Activated naive CD8-positive, alpha-beta T cell treated with anti-CD3 and anti-CD28 coated beads, Interleukin-2, amount 50 U/mL, for 24 hours (primary cell): ENCODE results near the gene SDC4.

Source experiments
- ATAC-seq: fragments of 150-1000 bp; cut with Tn5 transposase; one replicate; pipeline ENCODE4 v1.10.0; 2021
- DNase-seq: peaks from one replicate; pipeline ENCODE4 v3.0.0; 2021
- H3K27ac Mint-ChIP-seq: one replicate; pipeline ENCODE4 v1.8.0; 2021; ENCODE audit warnings: mild to moderate bottlenecking, mixed read lengths
- H3K27me3 Mint-ChIP-seq: one replicate; pipeline ENCODE4 v1.8.0; 2021; ENCODE audit warnings: mixed read lengths
- H3K36me3 Mint-ChIP-seq: one replicate; pipeline ENCODE4 v1.8.0; 2021; ENCODE audit warnings: low read depth, mixed read lengths
- H3K4me1 Mint-ChIP-seq: one replicate; pipeline ENCODE4 v1.8.0; 2021; ENCODE audit warnings: mixed read lengths
- H3K4me3 Mint-ChIP-seq: one replicate; pipeline ENCODE4 v1.8.0; 2021; ENCODE audit warnings: mild to moderate bottlenecking, moderate library complexity, mixed read lengths
- H3K9me3 Mint-ChIP-seq: one replicate; pipeline ENCODE4 v1.8.0; 2021; ENCODE audit warnings: mixed read lengths

The SDC4 gene

DNA sequence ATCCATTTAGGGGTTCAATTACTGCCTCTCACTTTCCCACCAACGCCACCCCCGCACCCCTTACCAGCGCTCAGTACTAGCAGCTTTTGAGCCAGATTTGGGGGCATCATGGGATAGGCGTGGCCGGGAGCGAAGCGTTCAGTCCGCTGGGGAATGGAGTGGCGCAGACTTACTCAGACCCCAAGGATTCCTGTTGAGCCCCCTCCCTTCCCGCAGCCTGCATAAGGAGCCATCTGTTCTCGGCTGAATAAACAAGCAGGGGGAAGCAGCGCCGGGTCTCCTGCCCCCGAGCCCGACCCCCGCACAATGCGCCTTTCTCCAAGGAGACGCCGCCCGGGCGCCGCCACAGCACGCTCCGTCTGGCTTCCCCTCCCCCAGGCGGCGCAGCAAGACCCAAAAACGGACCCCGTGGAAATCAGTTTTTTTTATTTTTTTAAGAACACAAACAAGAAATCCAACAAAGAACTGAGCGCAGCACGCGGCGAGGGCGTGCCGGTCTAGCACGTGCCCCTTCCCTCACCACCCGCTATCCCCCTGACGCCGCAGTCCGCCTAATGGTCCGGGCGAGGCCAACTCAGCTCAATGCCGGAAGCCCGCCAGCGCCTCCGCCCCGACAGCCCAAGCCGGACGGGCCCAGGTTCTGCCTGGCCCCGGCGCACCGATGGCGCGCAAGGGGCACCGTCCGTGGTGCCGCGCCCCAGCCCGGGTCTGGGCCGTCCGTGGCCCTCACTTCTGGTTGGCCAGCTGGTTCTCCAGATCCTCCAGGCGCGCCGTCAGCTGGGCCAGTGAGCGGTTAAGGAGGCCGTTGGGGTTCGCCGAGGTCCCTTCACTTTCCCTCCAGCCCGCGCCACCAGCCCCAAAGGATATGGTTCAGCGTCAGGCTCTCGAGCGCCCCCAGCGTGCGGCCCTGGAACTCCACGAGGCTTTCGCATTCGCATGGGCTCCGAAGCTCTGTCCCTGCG is 54.9 kb downstream of the SDC4 start:
- no peak overlapping the region for H3K27ac Mint-ChIP-seq
- H3K4me1 Mint-ChIP-seq, result peaks cover 8% of the 10 kb centered on the region
- DNase-seq (peak; percentile 93), ATAC-seq (peak; percentile 81)
- peaks cover 36% of the 10 kb centered on the region for H3K27me3 Mint-ChIP-seq
- no peaks in the 10 kb centered on the region for H3K36me3 Mint-ChIP-seq
- peak overlapping the region; percentile 70 for H3K4me3 Mint-ChIP-seq
- no peaks in the 10 kb centered on the region for H3K9me3 Mint-ChIP-seq

DNA sequence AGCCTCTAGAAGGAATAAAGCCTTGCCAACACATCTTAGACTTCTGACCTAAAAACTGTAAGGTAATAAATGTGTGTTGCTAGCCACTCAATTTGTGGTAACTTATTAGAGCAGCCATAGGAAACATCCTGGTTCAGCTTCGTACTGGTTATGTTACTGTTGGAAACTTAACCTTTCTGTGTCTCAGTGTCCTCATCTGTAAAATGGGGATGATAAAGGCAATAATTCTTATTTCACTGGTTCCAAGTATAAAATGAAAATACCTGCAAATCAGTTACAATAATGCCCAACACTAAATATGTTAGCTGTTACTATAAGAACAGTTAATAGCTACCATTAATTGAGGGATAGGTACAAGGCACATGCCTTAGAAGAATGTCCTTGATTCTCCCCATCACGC is 55.9 kb downstream of the SDC4 start:
- Mint-ChIP-seq H3K27ac (no peak overlapping the region), H3K4me3 (no peak overlapping the region), H3K36me3 (no peaks in the 10 kb centered on the region), H3K9me3 (no peaks in the 10 kb centered on the region), H3K4me1 (peaks cover 8% of the 10 kb centered on the region), H3K27me3 (peaks cover 38% of the 10 kb centered on the region)
- ATAC-seq (no peak), DNase-seq (no peak)

DNA sequence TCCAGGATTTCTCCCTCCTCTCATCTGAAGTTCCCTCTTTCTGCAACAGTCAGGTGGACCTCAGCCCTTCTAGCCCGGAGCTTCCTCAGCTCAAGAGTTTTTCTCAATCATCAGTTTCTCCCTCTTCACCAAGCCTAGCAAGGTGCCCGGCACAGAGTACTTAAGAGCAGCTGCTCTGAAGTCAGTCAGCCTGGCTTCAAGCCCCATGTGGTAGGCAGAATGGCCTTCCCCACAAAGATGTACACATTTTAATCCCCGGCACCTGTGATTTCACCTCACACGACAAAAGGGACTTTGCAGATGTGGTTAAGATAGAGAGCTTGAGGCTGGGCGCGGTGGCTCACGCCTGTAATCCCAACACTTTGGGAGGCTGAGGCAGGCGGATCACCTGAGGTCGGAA is 56.7 kb downstream of the SDC4 start:
- ATAC-seq, result no peak
- Mint-ChIP-seq H3K36me3 (no peaks in the 10 kb centered on the region), H3K27me3 (peaks cover 38% of the 10 kb centered on the region), H3K4me3 (no peak overlapping the region), H3K4me1 (peaks cover 8% of the 10 kb centered on the region), H3K9me3 (no peaks in the 10 kb centered on the region), H3K27ac (no peak overlapping the region)
- DNase-seq, result no peak

DNA sequence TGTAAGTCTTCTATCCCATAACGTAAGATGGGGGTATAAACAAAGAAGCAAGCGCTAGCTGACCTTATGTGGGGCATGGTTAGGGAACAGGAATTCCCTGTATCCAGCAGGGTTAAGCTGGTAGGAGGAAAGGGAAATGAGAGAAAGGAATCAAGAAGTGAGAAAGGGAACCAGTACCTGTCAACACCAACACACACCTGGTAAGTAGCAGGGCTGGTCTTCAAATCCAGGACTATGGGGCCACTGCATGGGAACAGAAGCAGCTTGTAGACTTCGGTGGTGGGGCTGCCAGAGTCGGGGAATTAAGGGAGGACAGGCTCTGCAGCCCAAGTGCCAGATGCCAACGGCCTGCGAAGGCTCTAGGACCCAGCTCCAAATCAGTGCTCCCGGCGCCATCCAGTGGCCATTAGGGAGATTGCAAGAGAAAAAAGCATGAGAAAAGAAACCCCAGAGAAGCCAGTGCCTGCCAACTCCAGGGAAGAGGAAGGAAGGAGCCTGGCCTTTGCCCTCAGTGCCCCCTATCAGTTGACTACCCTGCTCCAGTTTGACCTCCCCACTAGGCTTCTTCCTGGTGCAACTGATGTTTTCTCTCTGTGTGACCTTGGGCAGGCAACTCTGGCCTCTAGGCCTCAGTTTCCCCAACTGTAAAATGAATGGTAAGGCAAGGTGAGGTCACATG is 57.4 kb downstream of the SDC4 start:
- peaks cover 33% of the 10 kb centered on the region for H3K27me3 Mint-ChIP-seq
- H3K9me3 Mint-ChIP-seq, result no peaks in the 10 kb centered on the region
- no peaks in the 10 kb centered on the region for H3K36me3 Mint-ChIP-seq

DNA sequence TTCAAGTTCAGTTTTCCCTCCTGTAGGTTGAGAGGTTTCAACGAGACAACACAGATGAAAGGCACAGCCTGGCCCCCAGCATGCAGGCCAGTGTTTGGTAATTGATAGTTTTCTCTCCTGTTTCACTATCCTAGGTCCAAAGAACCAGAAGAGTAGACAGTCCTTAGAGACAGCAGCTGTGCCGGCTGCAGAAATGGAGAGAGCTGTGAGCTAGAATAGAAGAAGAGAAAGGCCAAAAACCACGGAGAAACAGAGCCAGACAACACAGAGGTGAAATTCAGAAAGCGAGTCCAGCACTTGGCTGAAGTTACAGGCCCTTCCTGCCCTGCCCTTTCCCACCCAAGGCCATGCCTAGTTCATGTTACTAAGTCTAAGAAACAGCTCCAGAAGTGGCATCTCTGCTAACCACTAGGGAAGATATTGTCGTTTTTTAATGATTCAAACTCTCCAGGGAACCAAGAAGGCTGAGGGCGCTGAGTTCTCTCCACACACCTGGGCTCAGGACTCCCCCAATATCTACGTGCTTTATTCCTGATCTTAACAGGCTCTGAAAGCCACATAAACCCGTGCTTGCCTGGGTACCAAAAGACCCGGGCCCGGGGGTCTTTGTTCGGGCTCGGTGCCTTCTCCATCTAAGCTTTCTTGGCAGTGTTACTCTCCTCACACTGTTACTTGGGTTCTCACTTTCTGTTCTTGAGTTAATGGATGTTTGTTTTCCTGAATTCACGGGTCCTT is 58.1 kb downstream of the SDC4 start:
- ATAC-seq (no peak), DNase-seq (no peak)
- Mint-ChIP-seq H3K27me3 (peaks cover 33% of the 10 kb centered on the region), H3K9me3 (no peaks in the 10 kb centered on the region), H3K36me3 (no peaks in the 10 kb centered on the region), H3K27ac (no peak overlapping the region), H3K4me3 (no peak overlapping the region), H3K4me1 (peaks cover 8% of the 10 kb centered on the region)

More for the DNA sequence above, 57.4 kb downstream of the SDC4 start:
- peak; percentile 74 for DNase-seq
- Mint-ChIP-seq H3K4me3 (no peak overlapping the region), H3K27ac (no peak overlapping the region), H3K4me1 (peaks cover 8% of the 10 kb centered on the region)
- ATAC-seq, result peak; percentile 48

DNA sequence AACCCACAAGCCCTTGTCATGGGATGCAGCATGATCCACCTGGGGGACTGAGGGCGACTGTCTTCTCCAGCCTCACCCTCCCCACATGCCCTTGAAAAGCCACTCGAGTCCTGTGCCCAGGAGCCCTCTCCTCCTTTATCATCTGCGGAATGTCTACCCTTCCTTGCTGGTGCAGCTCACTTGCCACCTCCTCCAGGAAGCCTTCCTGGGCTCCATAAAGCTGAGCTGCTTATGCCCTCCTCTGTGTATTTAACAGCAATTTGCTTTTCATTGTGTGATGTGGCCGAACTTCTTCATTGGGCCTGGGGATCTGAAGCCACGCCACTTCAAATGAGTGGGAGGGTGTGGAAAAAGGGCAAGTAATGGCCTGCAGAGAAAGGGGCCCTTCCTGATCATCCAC is 59.4 kb downstream of the SDC4 start:
- ATAC-seq (no peak), DNase-seq (no peak)
- H3K36me3 Mint-ChIP-seq, result no peaks in the 10 kb centered on the region
- H3K9me3 Mint-ChIP-seq, result no peaks in the 10 kb centered on the region
- H3K4me3 Mint-ChIP-seq, result no peak overlapping the region
- H3K4me1 Mint-ChIP-seq, result peaks cover 5% of the 10 kb centered on the region
- peaks cover 28% of the 10 kb centered on the region for H3K27me3 Mint-ChIP-seq
- no peak overlapping the region for H3K27ac Mint-ChIP-seq

DNA sequence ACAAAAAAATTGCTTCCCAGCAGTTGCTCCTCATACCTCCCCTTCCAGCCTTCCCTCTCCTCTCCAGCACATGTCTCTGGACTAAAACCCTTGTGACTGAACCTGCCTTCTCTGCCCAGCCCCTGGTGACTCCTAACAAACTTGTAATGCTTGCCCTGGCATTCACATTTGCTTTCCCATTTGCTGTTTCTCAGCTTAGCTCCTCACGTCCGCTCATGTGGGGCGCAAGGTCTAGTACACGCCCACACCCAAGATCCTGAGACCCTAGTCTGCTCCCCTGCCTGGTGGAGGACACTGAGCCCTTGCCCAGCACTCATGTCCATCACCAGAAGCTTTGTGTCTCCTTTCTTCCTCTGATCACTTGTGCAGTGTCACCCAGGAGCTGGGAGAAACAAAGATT is 59.8 kb downstream of the SDC4 start:
- DNase-seq (no peak), ATAC-seq (no peak)
- Mint-ChIP-seq H3K27me3 (peaks cover 26% of the 10 kb centered on the region), H3K4me3 (no peak overlapping the region), H3K9me3 (no peaks in the 10 kb centered on the region), H3K4me1 (peaks cover 3% of the 10 kb centered on the region), H3K36me3 (no peaks in the 10 kb centered on the region), H3K27ac (no peak overlapping the region)

DNA sequence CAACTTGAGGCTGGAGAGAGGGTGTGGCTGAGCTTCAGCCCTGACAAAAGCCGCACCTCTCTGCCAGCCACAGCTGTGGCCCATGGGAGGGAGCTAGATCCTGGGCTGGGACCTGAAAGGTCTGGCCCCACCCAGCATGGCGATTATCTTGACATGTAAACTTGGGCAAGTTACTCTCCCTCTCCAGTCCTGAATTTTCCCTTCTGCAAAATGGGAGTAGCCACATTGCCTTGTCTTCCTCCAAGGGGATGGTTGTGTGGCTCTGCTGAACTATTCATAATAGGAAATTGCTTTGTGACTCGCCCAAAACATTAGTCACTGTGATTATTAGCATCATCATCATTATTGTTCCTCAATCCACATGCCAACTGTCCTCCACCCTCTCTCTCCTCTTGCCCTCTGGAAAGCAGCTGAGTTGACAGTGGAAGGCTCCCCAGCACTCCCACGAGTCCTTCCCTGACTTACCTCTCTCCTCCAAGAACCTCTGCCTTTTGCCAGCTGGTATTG is 64.6 kb downstream of the SDC4 start:
- no peak for ATAC-seq

DNA sequence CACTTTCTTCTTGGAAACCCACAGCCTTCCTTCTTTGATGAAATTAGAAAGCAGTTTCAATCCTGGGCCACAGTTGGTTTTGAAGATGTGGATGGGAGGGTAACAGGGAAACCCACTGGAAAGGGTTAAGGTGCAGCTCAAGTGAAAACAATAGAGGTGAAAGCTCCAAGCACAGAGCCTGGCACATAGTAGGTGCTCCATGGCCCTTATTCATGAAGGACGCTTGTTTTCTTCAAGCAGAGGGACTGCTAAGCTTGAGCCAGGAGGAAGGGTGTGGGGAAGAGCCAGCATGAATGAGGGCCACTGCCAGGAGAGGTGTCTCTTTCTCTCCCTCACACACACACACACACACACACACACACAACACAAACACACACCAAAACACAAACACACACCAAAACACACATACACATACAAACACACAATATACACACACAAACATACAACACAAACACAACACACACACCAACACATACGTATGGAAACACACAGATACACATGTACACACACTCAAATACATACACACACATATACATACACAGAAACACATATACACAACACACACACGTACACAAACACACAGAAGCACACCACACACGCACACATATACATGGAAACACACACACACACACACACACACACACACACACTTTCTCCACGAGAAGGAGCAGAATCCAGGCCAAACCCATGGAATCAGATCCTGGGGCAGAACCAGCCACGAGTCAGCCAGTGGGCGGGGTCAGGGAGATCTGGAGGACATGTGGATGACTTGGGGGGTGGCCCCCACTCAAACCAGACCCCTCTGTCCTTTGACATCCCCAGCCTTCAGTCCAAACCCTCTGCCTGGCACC is 65.3 kb downstream of the SDC4 start:
- Mint-ChIP-seq H3K9me3 (no peaks in the 10 kb centered on the region), H3K4me1 (no peaks in the 10 kb centered on the region), H3K4me3 (no peak overlapping the region), H3K36me3 (no peaks in the 10 kb centered on the region), H3K27ac (no peak overlapping the region), H3K27me3 (peaks cover 22% of the 10 kb centered on the region)
- DNase-seq (no peak), ATAC-seq (no peak)

More for the DNA sequence above, 64.6 kb downstream of the SDC4 start:
- no peaks in the 10 kb centered on the region for H3K4me1 Mint-ChIP-seq
- peaks cover 22% of the 10 kb centered on the region for H3K27me3 Mint-ChIP-seq
- H3K4me3 Mint-ChIP-seq, result no peak overlapping the region
- no peak for DNase-seq
- H3K36me3 Mint-ChIP-seq, result no peaks in the 10 kb centered on the region
- no peaks in the 10 kb centered on the region for H3K9me3 Mint-ChIP-seq
- no peak overlapping the region for H3K27ac Mint-ChIP-seq

DNA sequence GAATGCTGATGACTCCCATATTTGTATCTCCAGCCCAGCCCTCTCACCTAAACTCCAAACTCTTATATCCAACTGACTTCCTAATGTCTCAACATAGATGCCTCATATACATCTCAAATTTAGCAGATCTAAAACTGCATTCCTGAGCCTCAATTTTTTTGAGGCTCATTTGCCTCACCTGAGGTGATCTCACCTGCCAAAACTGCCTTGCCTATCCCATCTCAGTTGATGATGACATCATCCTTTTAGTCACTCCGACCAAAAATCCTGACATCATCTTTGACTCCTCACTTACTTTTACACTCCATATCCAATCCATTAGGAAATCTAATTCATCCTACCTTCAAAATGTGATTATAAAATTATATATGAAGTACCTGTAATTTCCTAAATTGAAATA is 68.2 kb downstream of the SDC4 start:
- DNase-seq (no peak), ATAC-seq (no peak)
- H3K4me1 Mint-ChIP-seq, result no peaks in the 10 kb centered on the region
- H3K9me3 Mint-ChIP-seq, result no peaks in the 10 kb centered on the region
- H3K27ac Mint-ChIP-seq, result no peak overlapping the region
- H3K36me3 Mint-ChIP-seq, result no peaks in the 10 kb centered on the region
- no peak overlapping the region for H3K4me3 Mint-ChIP-seq
- peaks cover 30% of the 10 kb centered on the region for H3K27me3 Mint-ChIP-seq

DNA sequence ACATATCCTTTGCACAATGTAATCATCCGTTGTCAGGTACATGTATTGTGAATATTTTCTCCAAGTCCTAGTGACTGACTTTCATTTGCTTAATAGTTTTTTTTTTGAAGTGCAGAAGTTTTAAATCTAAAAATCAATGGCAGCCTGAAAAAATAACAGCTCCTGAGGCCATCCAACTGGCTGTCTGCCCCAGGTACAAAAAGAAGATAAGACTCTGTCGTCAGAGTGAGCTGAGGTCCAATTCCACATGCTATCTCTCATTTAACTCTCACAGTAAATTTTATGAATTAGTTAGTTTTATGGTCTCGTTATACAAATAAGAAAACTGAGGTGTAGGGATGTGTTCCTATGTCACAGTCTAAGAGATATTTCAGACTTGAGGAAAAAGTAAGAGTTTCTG is 72.9 kb downstream of the SDC4 start:
- peaks cover 33% of the 10 kb centered on the region for H3K27me3 Mint-ChIP-seq
- no peaks in the 10 kb centered on the region for H3K9me3 Mint-ChIP-seq
- H3K4me1 Mint-ChIP-seq, result no peaks in the 10 kb centered on the region
- H3K36me3 Mint-ChIP-seq, result no peaks in the 10 kb centered on the region
- H3K27ac Mint-ChIP-seq, result no peak overlapping the region
- ATAC-seq (no peak), DNase-seq (no peak)
- no peak overlapping the region for H3K4me3 Mint-ChIP-seq
